H9 (cell line): ENCODE measurements around the gene OPRL1. TPM values are rescaled to one million over a fixed set of nuclear protein-coding genes. Genes with fewer than 3 reads are reported as not detected.

ENCODE experiments used
- DNase-seq: peaks from one replicate; pipeline ENCODE4 v3.0.0-alpha.2; 2017
- H2AFZ ChIP-seq: one replicate; pipeline ENCODE4 v1.6.1; 2013; ENCODE audit warnings: mild to moderate bottlenecking, low read length, control low read depth, moderate library complexity
- H2AK5ac ChIP-seq: 2 replicates; pipeline ENCODE4 v1.6.1; 2013; ENCODE audit warnings: low read length, control low read depth, mixed read lengths; ENCODE audit not compliant: insufficient read length
- H2BK120ac ChIP-seq: one replicate; pipeline ENCODE4 v1.6.1; 2013; ENCODE audit warnings: low read depth, mild to moderate bottlenecking, low read length, control low read depth, inconsistent platforms; ENCODE audit not compliant: poor library complexity, severe bottlenecking
- H2BK12ac ChIP-seq: 2 replicates; pipeline ENCODE4 v1.6.1; 2013; ENCODE audit warnings: low read length, control low read depth, mixed read lengths, low read depth; ENCODE audit not compliant: insufficient read length
- H2BK15ac ChIP-seq: 2 replicates; pipeline ENCODE4 v1.6.1; 2013; ENCODE audit warnings: low read depth, low read length, control low read depth
- H2BK20ac ChIP-seq: one replicate; pipeline ENCODE4 v1.6.1; 2013; ENCODE audit warnings: low read depth, mild to moderate bottlenecking, low read length, control low read depth, inconsistent platforms; ENCODE audit not compliant: poor library complexity, severe bottlenecking
- H2BK5ac ChIP-seq: 2 replicates; pipeline ENCODE4 v1.6.1; 2013; ENCODE audit warnings: low read length, control low read depth, mixed read lengths; ENCODE audit not compliant: insufficient read length
- H3K14ac ChIP-seq: 2 replicates; pipeline ENCODE4 v1.6.1; 2013; ENCODE audit warnings: low read length, control low read depth; ENCODE audit not compliant: insufficient read depth
- H3K18ac ChIP-seq: 2 replicates; pipeline ENCODE4 v1.6.1; 2013; ENCODE audit warnings: low read depth, mild to moderate bottlenecking, mixed read lengths, low read length, control low read depth; ENCODE audit not compliant: insufficient read length
- H3K23ac ChIP-seq: 2 replicates; pipeline ENCODE4 v1.6.1; 2013; ENCODE audit warnings: low read length, control low read depth, mixed read lengths, low read depth; ENCODE audit not compliant: insufficient read length
- H3K23me2 ChIP-seq: 2 replicates; pipeline ENCODE4 v1.6.1; 2013; ENCODE audit warnings: low read depth, mild to moderate bottlenecking, mixed read lengths, low read length, control low read depth; ENCODE audit not compliant: insufficient read length, poor library complexity, severe bottlenecking
- H3K27ac ChIP-seq: 2 replicates; pipeline ENCODE4 v1.5.1; 2013; ENCODE audit warnings: low read length, control low read depth, mixed read lengths, low read depth; ENCODE audit not compliant: insufficient read length
- H3K27me3 ChIP-seq: 2 replicates; pipeline ENCODE4 v1.6.1; 2013; ENCODE audit warnings: low read length, control low read depth, inconsistent platforms; ENCODE audit not compliant: insufficient read depth
- H3K4ac ChIP-seq: 2 replicates; pipeline ENCODE4 v1.6.1; 2013; ENCODE audit warnings: low read depth, mild to moderate bottlenecking, control low read depth, inconsistent platforms, low read length, moderate library complexity
- H3K4me1 ChIP-seq: 2 replicates; pipeline ENCODE4 v1.6.1; 2013; ENCODE audit warnings: low read length, control low read depth, inconsistent platforms; ENCODE audit not compliant: insufficient read depth
- H3K4me2 ChIP-seq: 2 replicates; pipeline ENCODE4 v1.6.1; 2013; ENCODE audit warnings: low read length, control low read depth, mixed read lengths; ENCODE audit not compliant: insufficient read length, insufficient read depth
- H3K56ac ChIP-seq: 2 replicates; pipeline ENCODE4 v1.6.1; 2013; ENCODE audit warnings: low read depth, mild to moderate bottlenecking, mixed read lengths, low read length, control low read depth; ENCODE audit not compliant: insufficient read length
- H3K79me1 ChIP-seq: 2 replicates; pipeline ENCODE4 v1.6.1; 2013; ENCODE audit warnings: low read depth, mild to moderate bottlenecking, moderate library complexity, low read length, control low read depth, inconsistent platforms; ENCODE audit not compliant: insufficient read depth, poor library complexity, severe bottlenecking
- H3K79me2 ChIP-seq: 2 replicates; pipeline ENCODE4 v1.6.1; 2013; ENCODE audit warnings: low read length, control low read depth, inconsistent platforms; ENCODE audit not compliant: insufficient read depth
- H3K9ac ChIP-seq: 2 replicates; pipeline ENCODE4 v1.6.1; 2013; ENCODE audit warnings: low read length, control low read depth, mixed read lengths; ENCODE audit not compliant: insufficient read length; ENCODE audit errors: extremely low read depth
- H3K9me3 ChIP-seq: one replicate; pipeline ENCODE4 v1.6.1; 2013; ENCODE audit warnings: low read depth, low read length, inconsistent platforms; ENCODE audit not compliant: control insufficient read depth
- H3T11ph ChIP-seq: one replicate; pipeline ENCODE4 v1.6.1; 2013; ENCODE audit warnings: mild to moderate bottlenecking, low read length, control low read depth, inconsistent platforms
- H4K20me1 ChIP-seq: one replicate; pipeline ENCODE4 v1.6.1; 2013; ENCODE audit not compliant: control insufficient read depth, insufficient read length, insufficient read depth
- H4K5ac ChIP-seq: 2 replicates; pipeline ENCODE4 v1.6.1; 2013; ENCODE audit warnings: low read depth, mild to moderate bottlenecking, mixed read lengths, low read length, control low read depth; ENCODE audit not compliant: insufficient read length
- H4K8ac ChIP-seq: replicated peaks from 2 replicates; pipeline ENCODE4 v1.6.1; 2013; ENCODE audit warnings: low read length, control low read depth, mixed read lengths, low read depth; ENCODE audit not compliant: insufficient read length
- H4K91ac ChIP-seq: 2 replicates; pipeline ENCODE4 v1.6.1; 2013; ENCODE audit warnings: low read depth, mild to moderate bottlenecking, moderate library complexity, mixed read lengths, low read length, control low read depth; ENCODE audit not compliant: insufficient read length
- H3K27ac Mint-ChIP-seq, 3 experiments: 2 replicates in 2 of 3; 3 replicates in 1 of 3; pipeline ENCODE4 v1.8.0; 2020 to 2021; ENCODE audit warnings: mixed read lengths in 3 of 3, mild to moderate bottlenecking in 1 of 3, moderate library complexity in 1 of 3
- H3K27me3 Mint-ChIP-seq: 2 replicates; pipeline ENCODE4 v1.8.0; 2021; ENCODE audit warnings: low read depth, mild to moderate bottlenecking, moderate library complexity, mixed read lengths
- H3K36me3 Mint-ChIP-seq, 3 experiments: 2 replicates in 2 of 3; 3 replicates in 1 of 3; pipeline ENCODE4 v1.8.0; 2020 to 2021; ENCODE audit warnings: low read depth in 3 of 3, mixed read lengths in 3 of 3; ENCODE audit not compliant: insufficient read depth in 1 of 3
- H3K4me1 Mint-ChIP-seq, 2 experiments: 2 replicates each; pipeline ENCODE4 v1.8.0; 2020; ENCODE audit warnings: mixed read lengths in 2 of 2
- H3K4me3 Mint-ChIP-seq, 2 experiments: 2 replicates in 1 of 2; 3 replicates in 1 of 2; pipeline ENCODE4 v1.8.0; 2020 to 2021; ENCODE audit warnings: mild to moderate bottlenecking in 2 of 2, mixed read lengths in 2 of 2, moderate library complexity in 1 of 2
- H3K9me3 Mint-ChIP-seq, 2 experiments: 2 replicates in 1 of 2; 3 replicates in 1 of 2; pipeline ENCODE4 v1.8.0; 2020; ENCODE audit warnings: mild to moderate bottlenecking in 2 of 2, mixed read lengths in 2 of 2, moderate library complexity in 1 of 2
- WGBS: extraction: QIAGEN DNeasy Blood & Tissue Kit; methylation state at CpG from one replicate; pipeline ENCODE4 v1.1.7; 2013; ENCODE audit warnings: missing lambda C conversion rate, low lambda C conversion rate, mixed read lengths; ENCODE audit not compliant: insufficient read length; ENCODE audit errors: extremely low coverage; 5-methylcytosine and 5-hydroxymethylcytosine counted together
- total RNA-seq: library from RNA; stranded (reverse); gene quantifications from 2 replicates; pipeline ENCODE4 v1.2.1, GENCODE V29; 2021
- TF ChIP-seq, protein P1 (sequence below): fragments of 200-600 bp; sonication (generic); conservative IDR thresholded peaks from 3 replicates; pipeline ENCODE4 v1.8.0; 2021; ENCODE audit warnings: antibody characterized with exemption, mild to moderate bottlenecking

OPRL1 gene
- total RNA-seq, 1 experiment from 2014 or later: 0.90 TPM

DNA sequence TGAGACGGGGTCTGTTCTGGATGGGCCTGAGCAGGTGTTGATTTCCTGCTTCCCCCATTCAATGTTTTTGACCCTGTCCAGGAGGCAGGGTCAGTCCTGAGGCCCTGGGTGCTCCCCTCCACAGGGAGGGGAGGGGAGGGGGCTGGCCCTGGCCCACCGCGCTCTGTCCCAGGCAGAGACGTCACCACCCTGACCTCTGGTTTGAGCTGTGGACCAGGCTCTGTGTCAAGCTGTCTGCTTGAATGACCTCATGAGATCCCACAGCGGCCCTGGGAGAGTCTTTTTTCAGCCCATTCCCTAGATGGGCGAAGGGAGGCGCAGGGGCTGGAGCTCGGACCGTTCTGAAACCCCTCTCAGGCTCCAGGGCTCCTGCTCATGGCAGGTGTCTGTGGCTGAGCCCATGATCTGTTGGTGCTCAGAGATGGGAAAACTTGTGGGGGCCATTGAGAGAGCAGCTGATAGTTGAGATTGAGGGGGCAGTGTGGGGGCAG, 13.2 kb downstream of the OPRL1 start:
- Histone ChIP-seq H2BK15ac (no peak overlapping the region), H3T11ph (no peak overlapping the region), H2BK5ac (no peak overlapping the region), H3K56ac (no peak overlapping the region), H2BK20ac (no peak overlapping the region), H2AK5ac (no peak overlapping the region), H4K91ac (no peak overlapping the region), H3K23me2 (no peaks in the 10 kb centered on the region), H3K27me3 (no peaks in the 10 kb centered on the region), H2BK120ac (no peak overlapping the region), H3K9ac (no peak overlapping the region), H4K5ac (no peak overlapping the region), H2AFZ (no peak overlapping the region), H2BK12ac (no peak overlapping the region), H3K4me2 (no peak overlapping the region), H3K79me1 (no peaks in the 10 kb centered on the region), H4K8ac (no peak overlapping the region), H3K9me3 (no peaks in the 10 kb centered on the region), H3K23ac (no peak overlapping the region), H3K14ac (no peak overlapping the region; the same call in 1 of the 2 replicates), H3K79me2 (no peaks in the 10 kb centered on the region), H3K4ac (no peak overlapping the region), H3K18ac (no peak overlapping the region), H4K20me1 (no peaks in the 10 kb centered on the region), H3K27ac (no peak overlapping the region), H3K4me1 (no peaks in the 10 kb centered on the region; the same call in 1 of the 2 replicates)
- DNase-seq: peak; percentile 48
- Mint-ChIP-seq H3K27ac (no peak overlapping the region), H3K4me3 (no peak overlapping the region), H3K9me3 (peaks cover 5% of the 10 kb centered on the region in 2 experiments), H3K36me3 (peaks cover 2 to 5% (median 2%) of the 10 kb centered on the region in 3 experiments; a peak in 5 of 7 replicates), H3K4me1 (peaks cover 6 to 11% of the 10 kb centered on the region in 2 experiments), H3K27me3 (peaks cover 28% of the 10 kb centered on the region)
- TF ChIP-seq, protein P1, sequence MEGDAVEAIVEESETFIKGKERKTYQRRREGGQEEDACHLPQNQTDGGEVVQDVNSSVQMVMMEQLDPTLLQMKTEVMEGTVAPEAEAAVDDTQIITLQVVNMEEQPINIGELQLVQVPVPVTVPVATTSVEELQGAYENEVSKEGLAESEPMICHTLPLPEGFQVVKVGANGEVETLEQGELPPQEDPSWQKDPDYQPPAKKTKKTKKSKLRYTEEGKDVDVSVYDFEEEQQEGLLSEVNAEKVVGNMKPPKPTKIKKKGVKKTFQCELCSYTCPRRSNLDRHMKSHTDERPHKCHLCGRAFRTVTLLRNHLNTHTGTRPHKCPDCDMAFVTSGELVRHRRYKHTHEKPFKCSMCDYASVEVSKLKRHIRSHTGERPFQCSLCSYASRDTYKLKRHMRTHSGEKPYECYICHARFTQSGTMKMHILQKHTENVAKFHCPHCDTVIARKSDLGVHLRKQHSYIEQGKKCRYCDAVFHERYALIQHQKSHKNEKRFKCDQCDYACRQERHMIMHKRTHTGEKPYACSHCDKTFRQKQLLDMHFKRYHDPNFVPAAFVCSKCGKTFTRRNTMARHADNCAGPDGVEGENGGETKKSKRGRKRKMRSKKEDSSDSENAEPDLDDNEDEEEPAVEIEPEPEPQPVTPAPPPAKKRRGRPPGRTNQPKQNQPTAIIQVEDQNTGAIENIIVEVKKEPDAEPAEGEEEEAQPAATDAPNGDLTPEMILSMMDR: no peak
- no CpG with 5 or more reads among the region's 9 CpGs for WGBS
